Measurements from ENCODE around the gene FNDC10.

DNA sequence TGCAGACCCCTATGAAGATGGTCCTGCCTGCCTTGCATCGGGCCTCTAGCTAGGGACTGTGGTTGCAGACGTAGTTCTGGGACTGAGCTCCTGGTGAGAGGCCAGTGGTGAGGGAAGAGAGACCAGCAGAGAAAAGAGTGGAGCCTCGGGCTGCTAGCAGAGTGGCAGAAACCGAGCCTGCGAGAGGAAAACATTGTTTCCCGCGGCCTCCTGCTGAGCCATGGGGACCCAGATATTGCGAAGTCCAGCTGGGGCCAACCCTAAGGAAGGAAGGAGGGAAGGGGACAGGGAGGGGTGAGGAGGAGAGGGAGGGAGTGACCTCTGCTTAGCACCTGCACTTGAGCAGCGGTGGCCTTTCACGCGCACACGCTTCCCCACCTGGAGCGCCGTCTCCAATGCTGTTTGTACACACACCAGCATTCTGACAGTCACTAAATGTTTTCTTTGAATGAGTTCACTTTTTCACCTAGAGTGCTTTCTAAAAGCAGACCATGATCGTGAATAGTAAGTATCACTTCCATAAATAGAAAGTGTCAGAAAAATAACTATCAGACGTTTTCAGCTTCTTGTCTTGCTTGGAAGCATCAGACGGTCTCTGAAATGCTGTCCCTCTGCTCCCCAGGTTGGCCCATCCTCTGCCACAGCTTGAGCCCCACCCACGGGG, 2.5 kb upstream of the FNDC10 start:
- TF ChIP-seq SIX5 (IDR thresholded peaks at IDR 0.05; ENCODE audit: low read depth, low read length, severe bottlenecking) (no peak), LARP7 (IDR thresholded peaks at IDR 0.05) (no peak)
